Neural crest cell (in vitro differentiated cells): ENCODE measurements around the gene OGDH. TPM values are rescaled to one million over a fixed set of nuclear protein-coding genes. Genes with fewer than 3 reads are reported as not detected.
A peak's percentile ranks its signal among the peaks of the same experiment; 100 is the strongest.

Experiments
- DNase-seq: peaks from one replicate; pipeline ENCODE4 v3.0.0; 2021; ENCODE audit warnings: low read depth, mixed read lengths, low spot score
- H3K27ac Mint-ChIP-seq: one replicate; pipeline ENCODE4 v1.8.0; 2021; ENCODE audit warnings: mild to moderate bottlenecking, mixed read lengths; ENCODE audit not compliant: unreplicated experiment
- H3K27me3 Mint-ChIP-seq: 2 replicates; pipeline ENCODE4 v1.8.0; 2021; ENCODE audit warnings: low read depth, mild to moderate bottlenecking, mixed read lengths
- H3K36me3 Mint-ChIP-seq: 2 replicates; pipeline ENCODE4 v1.8.0; 2021; ENCODE audit warnings: low read depth, mild to moderate bottlenecking, mixed read lengths
- H3K4me1 Mint-ChIP-seq: 2 replicates; pipeline ENCODE4 v1.8.0; 2021; ENCODE audit warnings: mixed read lengths
- H3K4me3 Mint-ChIP-seq: one replicate; pipeline ENCODE4 v1.8.0; 2021; ENCODE audit warnings: mild to moderate bottlenecking, mixed read lengths
- H3K9me3 Mint-ChIP-seq: 2 replicates; pipeline ENCODE4 v1.8.0; 2021; ENCODE audit warnings: mixed read lengths
- CTCF ChIP-seq: fragments of 200-600 bp; sonication (generic); conservative IDR thresholded peaks from 2 replicates; pipeline ENCODE4 v1.5.0; 2021; ENCODE audit warnings: antibody characterized with exemption, mild to moderate bottlenecking
- total RNA-seq: library from RNA; stranded (reverse); gene quantifications from 2 replicates; pipeline ENCODE4 v1.2.1, GENCODE V29; 2021

Gene OGDH
- total RNA-seq, 1 donor from 2014 or later: 116 TPM

- Mint-ChIP-seq H3K36me3 (no peaks in the 10 kb centered on the region), H3K4me1 (peaks cover 21% of the 10 kb centered on the region), H3K27ac (no peak overlapping the region), H3K27me3 (no peaks in the 10 kb centered on the region), H3K9me3 (no peaks in the 10 kb centered on the region), H3K4me3 (no peak overlapping the region)
- no peak for DNase-seq
- TF ChIP-seq CTCF: no peak
These were observed 28.6 kb downstream of the OGDH start for GRCh38 chr7:44634839-44635591.

- no peak overlapping the region for H3K4me3 Mint-ChIP-seq
- no peaks in the 10 kb centered on the region for H3K27me3 Mint-ChIP-seq
- no peaks in the 10 kb centered on the region for H3K9me3 Mint-ChIP-seq
- no peaks in the 10 kb centered on the region for H3K36me3 Mint-ChIP-seq
- H3K27ac Mint-ChIP-seq: no peak overlapping the region
- DNase-seq: no peak
- no peak for TF ChIP-seq CTCF
- H3K4me1 Mint-ChIP-seq: peaks cover 28% of the 10 kb centered on the region
These were observed 29.7 kb downstream of the OGDH start for GRCh38 chr7:44636041-44636584.

GRCh38 chr7:44636926-44637325 is 30.5 kb downstream of the OGDH start:
- Mint-ChIP-seq H3K27ac (no peak overlapping the region), H3K36me3 (no peaks in the 10 kb centered on the region), H3K9me3 (no peaks in the 10 kb centered on the region), H3K4me1 (peaks cover 28% of the 10 kb centered on the region), H3K27me3 (no peaks in the 10 kb centered on the region), H3K4me3 (no peak overlapping the region)
- DNase-seq: no peak
- no peak for TF ChIP-seq CTCF

GRCh38 chr7:44637788-44638594 is 31.6 kb downstream of the OGDH start:
- Mint-ChIP-seq H3K4me3 (peak overlapping the region; percentile 21), H3K9me3 (no peaks in the 10 kb centered on the region), H3K4me1 (peaks cover 28% of the 10 kb centered on the region), H3K27ac (peak overlapping the region; percentile 86), H3K36me3 (no peaks in the 10 kb centered on the region), H3K27me3 (no peaks in the 10 kb centered on the region)
- DNase-seq: no peak
- TF ChIP-seq CTCF: no peak

GRCh38 chr7:44638611-44639557 is 32.5 kb downstream of the OGDH start:
- H3K4me3 Mint-ChIP-seq: peak overlapping the region; percentile 14
- no peak for TF ChIP-seq CTCF
- no peaks in the 10 kb centered on the region for H3K9me3 Mint-ChIP-seq
- H3K4me1 Mint-ChIP-seq: peaks cover 28% of the 10 kb centered on the region
- DNase-seq: no peak
- H3K27me3 Mint-ChIP-seq: no peaks in the 10 kb centered on the region
- no peaks in the 10 kb centered on the region for H3K36me3 Mint-ChIP-seq
- peak overlapping the region; percentile 86 for H3K27ac Mint-ChIP-seq
